Activated CD4-positive, alpha-beta T cell treated with anti-CD3 and anti-CD28 coated beads for 48 hours (primary cell): ENCODE results near the gene KRT6A.
"Not testable (repeated sequence)": the region's sequence is repeated elsewhere in the genome, so short reads cannot be mapped to it uniquely, and the experiment has no call there.

Source experiments
- DNase-seq: peaks from one replicate; pipeline ENCODE4 v3.0.0-alpha.2; 2020

The KRT6A gene

GRCh38 chr12:52499806-52500560 is 6.9 kb upstream of the KRT6A start:
- no peak for DNase-seq

GRCh38 chr12:52498946-52499345 is 5.9 kb upstream of the KRT6A start:
- no peak for DNase-seq

GRCh38 chr12:52497975-52498374 is 4.9 kb upstream of the KRT6A start:
- no peak for DNase-seq

GRCh38 chr12:52496590-52497071 is 3.6 kb upstream of the KRT6A start:
- no peak for DNase-seq

- DNase-seq = no peak
Measured at GRCh38 chr12:52496054-52496453, 3.0 kb upstream of the KRT6A start.

GRCh38 chr12:52495389-52495788 is 2.3 kb upstream of the KRT6A start:
- no peak for DNase-seq

- DNase-seq = no peak
Measured at GRCh38 chr12:52494518-52494917, 1.5 kb upstream of the KRT6A start.

GRCh38 chr12:52494100-52494499 is 1.0 kb upstream of the KRT6A start:
- DNase-seq = no peak

- not testable (repeated sequence) for DNase-seq
Measured at GRCh38 chr12:52492405-52492804, 652 bp downstream of the KRT6A start.

GRCh38 chr12:52491495-52491894 is 1.6 kb downstream of the KRT6A start:
- not testable (repeated sequence) for DNase-seq

GRCh38 chr12:52488736-52489135 is 4.3 kb downstream of the KRT6A start:
- DNase-seq = no peak

GRCh38 chr12:52487744-52488443 is 5.2 kb downstream of the KRT6A start:
- DNase-seq = not testable (repeated sequence)

- no peak for DNase-seq
Measured at GRCh38 chr12:52487211-52487610, 5.8 kb downstream of the KRT6A start.

- DNase-seq = no peak
Measured at GRCh38 chr12:52486166-52487105, 6.6 kb downstream of the KRT6A start.

GRCh38 chr12:52480073-52480472 is 13.0 kb downstream of the KRT6A start:
- DNase-seq = no peak

GRCh38 chr12:52477651-52478050 is 15.4 kb downstream of the KRT6A start:
- no peak for DNase-seq

- DNase-seq = no peak
Measured at GRCh38 chr12:52474212-52474611, 18.8 kb downstream of the KRT6A start.

- DNase-seq = no peak
Measured at GRCh38 chr12:52473768-52474167, 19.3 kb downstream of the KRT6A start, which contains the start of gene KRT6C. Gene KRT6C, minus strand, starts transcription at chr12:52473805. Its CDS starts 68 bp downstream, at chr12:52473737.

- DNase-seq = no peak
Measured at GRCh38 chr12:52469853-52470252, 23.2 kb downstream of the KRT6A start.

GRCh38 chr12:52464897-52465296 is 28.2 kb downstream of the KRT6A start:
- no peak for DNase-seq

- DNase-seq = no peak
Measured at GRCh38 chr12:52461693-52462092, 31.4 kb downstream of the KRT6A start.

GRCh38 chr12:52458861-52459260 is 34.2 kb downstream of the KRT6A start:
- DNase-seq = no peak

GRCh38 chr12:52455821-52456220 is 37.2 kb downstream of the KRT6A start:
- no peak for DNase-seq
